HL-60/S4 treated with retinoic acid at 250 ng/mL for 4 days and 3 days (cell line): Measurements from ENCODE around the gene NFIA.
"Not testable (repeated sequence)": the region's sequence is repeated elsewhere in the genome, so short reads cannot be mapped to it uniquely, and the experiment has no call there.

ENCODE experiments used
- in situ Hi-C: fragments of 300-500 bp; cut with MboI; formaldehyde crosslinking; loops from 2 replicates; pipeline ENCODE4 v1.7.0; 2022; ENCODE audit warnings: low sequenced_read_pairs

Gene NFIA

DNA sequence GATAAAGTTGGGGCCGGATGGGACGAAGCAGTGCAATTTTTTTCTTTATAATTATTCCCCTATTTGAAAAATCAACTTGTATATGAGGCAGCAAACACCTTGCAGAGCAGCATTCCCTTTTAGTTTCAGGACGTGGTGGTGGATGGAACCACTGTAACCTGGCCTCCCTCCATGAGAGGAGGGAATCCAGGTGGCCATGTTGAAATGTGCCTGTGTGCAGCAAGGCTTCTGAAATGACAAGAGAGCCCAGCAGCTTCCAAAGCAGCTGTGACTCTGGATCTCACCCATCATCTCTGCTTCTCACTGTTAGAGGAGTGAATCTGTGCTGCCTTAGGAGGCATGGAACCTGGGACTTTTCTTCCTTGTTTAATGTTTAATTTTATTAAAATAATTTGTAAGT lies 42.3 kb downstream of the NFIA start:
- in situ Hi-C loops, result no loop called here

GRCh38 chr1:61125263-61125662 lies 42.9 kb downstream of the NFIA start:
- in situ Hi-C loops, result no loop called here

GRCh38 chr1:61125895-61126294 lies 43.5 kb downstream of the NFIA start:
- in situ Hi-C loops, result no loop called here

DNA sequence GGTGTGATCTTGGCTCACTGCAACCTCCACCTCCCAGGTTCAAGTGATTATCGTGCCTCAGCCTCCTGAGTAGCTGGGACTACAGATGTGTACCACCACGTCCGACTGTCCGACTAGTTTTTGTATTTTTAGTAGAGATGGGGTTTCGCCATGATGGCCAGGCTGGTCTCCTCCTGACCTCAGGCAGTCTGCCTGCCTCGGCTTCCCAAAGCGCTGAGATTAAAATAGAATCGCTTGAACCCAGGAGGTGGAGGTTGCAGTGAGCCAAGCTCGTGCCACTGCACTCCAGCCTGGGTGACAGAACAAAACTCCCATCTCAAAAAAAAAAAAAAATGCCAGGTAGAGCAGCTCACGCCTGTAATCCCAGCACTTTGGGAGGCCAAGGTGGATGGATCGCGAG lies 44.5 kb downstream of the NFIA start:
- in situ Hi-C loops, result not testable (repeated sequence)

GRCh38 chr1:61130338-61131000 lies 48.1 kb downstream of the NFIA start:
- in situ Hi-C loops, result no loop called here

DNA sequence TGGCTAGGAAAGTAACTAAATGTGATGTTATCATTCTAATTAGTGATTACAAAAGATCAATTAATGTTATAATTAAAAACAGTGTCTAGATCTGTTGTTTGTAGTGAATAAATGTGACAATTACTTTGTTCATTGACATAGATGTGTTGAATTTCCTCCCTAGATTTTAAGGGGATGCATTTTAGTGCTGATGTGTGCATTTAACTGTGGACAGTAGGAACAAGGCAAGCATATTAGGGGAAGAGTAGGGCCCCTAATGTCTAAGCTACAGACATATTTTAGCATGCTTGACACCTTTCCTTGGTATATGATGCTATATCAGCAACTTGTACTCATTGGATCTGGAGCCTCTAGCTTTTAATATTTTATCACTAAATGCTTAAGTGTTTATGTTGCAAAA lies 48.9 kb downstream of the NFIA start:
- in situ Hi-C loops, result no loop called here

DNA sequence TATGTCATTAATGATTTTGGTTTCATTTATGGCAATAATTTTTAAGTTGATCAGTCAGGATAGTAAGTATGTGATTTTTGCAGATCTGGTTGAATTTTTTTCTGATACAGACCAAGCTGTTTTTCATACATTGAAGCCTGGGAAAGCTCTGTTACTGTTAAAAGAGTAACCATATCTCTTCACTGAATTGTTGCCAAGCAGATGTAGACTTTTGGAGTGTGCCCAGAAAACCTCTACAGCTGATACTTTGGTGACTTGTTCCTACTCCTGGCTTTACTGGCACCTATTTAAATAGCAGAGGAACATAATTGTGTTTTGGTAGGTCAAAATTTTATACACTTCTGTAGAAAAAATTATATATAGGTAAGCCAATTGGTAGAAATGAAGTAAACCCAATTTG lies 49.4 kb downstream of the NFIA start:
- in situ Hi-C loops, result no loop called here

DNA sequence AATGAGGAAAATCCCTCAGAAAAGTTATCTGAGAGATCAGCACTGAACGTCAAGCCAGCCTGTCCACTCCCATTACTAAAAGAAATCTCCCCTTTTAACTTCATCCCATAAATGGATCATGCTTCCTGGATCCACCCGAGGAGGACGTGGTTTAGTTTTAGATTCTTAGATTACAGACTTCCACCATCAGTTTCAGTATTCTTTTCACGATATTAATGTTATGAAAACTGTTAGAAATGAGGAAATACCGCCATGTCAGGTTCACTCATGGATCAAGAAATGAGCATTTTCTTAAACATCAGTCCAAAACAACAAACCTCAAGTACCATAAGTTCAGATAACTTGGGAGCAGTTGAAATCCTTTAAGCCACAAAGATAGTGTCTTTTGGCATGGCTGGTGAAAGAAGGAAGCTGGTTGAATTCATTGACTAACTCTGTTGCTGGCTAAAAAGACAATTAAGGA lies 49.8 kb downstream of the NFIA start:
- in situ Hi-C loops, result no loop called here

DNA sequence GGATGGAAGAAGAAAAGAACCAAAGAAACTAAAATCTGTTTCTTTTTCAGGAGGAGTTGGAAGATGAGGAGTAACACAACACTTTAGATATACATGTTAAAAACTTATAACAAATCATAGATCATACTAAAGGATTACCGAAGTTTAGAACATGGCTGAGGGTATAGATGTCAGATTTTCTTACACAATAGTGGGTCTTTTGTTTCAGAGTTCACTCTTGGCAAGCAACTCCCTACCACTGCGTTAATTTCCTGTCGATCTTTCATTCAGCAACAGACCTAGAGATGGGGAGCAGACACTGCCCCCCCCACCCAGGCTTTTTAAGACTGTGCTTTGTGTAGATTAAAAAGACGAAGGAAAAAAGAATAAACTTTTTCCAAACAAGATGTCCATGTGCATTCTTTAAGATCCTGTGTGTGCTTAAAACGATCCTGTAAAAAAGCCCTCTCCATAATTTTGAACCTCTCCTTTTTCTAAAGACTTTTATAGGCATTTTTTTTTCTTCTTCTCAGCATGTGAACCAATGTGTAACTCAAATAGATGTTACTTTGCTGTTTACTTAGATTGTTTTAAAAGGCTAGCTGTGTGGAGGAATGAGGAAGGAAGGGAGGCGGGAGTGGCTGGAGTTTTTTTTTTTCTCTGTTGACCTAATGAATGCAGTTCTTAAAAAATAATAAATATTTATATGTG lies 50.4 kb downstream of the NFIA start:
- in situ Hi-C loops, result no loop called here

DNA sequence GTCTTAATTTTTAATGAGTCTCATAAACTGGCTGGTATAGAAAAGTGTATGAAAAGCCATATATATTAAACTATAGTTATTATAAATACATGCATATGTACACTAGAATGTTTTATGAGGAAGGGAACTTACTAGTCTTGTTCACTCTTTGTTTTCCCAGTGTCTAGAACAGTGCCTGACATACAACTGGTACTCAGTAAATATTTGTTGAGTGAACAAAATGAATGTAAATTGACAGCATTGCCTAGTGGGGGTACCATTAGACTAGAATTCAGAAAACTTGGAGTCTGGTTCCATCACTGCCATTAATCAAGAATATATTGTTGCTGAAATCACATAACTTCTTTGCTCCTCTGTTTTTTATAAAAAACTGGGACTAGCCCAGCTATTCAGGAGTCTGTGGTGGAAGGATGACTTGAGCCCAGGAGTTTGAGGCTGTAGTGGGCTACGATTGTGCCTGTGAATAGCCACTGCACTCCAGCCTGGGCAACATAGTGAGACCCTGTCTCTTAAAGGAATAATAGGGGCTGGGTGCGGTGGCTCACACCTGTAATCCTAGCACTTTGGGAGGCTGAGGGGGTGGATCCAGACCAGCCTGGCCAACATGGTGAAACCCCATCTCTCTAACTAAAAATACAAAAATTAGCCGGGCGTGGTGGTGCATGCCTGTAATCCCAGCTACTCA lies 51.1 kb downstream of the NFIA start:
- in situ Hi-C loops, result no loop called here

DNA sequence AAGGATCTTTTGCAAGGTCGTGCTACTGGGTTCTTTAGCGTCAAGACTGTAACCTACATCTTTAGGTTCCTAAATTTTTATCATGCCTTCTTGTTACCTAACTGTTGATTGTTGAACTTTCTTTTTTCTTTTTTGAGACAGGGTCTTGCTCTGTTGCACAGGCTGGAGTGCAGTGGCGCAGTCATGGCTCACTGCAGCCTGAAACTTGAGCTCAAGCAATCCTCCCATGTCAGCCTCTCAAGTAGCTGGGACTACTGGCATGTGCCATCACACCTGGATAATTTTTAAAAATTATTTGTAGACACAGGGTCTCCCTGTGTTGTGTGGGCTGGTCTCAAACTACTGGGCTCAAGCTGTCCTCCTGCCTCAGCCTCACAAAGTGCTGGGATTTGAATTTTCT lies 52.9 kb downstream of the NFIA start:
- in situ Hi-C loops, result no loop called here

DNA sequence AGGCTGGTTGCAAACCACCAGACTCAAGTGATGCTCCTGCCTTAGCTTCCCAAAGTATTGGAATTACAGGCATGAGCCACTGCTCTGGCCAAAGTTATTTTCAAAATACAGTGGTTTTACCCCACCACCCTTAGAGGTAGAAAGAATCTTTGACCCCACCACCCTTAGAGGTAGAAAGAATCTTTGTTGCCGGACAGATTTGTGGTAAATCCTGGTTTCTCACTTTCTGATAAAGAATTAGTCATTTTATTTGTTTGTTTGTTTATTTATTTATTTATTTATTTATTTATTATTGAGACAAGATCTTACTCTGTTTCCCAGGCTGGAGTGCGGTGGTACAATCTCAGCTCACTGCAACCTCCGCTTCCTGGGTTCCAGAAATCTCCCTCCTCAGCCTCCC lies 55.9 kb downstream of the NFIA start:
- in situ Hi-C loops, result no loop called here

DNA sequence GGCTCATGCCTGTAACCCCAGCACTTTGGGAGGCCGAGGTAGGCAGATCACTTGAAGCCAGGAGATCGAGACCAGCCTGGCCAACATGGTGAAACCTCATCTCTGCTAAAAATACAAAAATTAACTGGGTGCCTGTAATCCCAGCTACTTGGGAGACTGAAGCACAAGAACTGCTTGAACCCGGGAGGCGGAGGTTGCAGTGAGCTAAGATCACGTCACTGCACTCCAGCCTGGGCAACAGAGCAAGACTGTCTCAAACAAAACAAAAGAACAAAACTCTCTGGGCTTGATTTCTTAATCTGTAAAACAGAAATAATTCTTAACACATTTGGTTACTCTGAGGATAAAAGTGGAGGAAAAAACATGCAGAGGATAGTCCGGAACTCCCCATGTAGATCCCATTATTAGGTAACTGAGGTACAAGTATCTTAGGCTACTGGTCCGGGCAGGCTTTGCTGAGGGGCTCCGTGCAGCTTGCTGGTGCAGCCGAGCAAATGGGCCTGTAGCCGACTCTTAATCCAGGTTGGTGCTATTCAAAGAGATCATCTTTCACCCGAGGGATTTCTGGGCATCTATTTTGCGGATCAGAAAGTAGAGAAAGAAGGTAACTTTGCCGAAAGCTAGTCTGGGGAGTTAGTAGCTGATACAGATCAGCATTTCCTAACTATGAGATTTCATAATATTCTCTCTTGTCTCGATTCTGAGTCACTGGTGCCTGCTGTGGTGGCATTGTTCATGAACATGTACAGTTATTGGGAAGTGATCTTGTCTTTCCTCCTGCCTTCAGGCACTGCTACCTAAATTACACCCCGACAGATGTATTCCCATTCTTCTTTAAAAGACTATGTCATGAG lies 56.8 kb downstream of the NFIA start:
- in situ Hi-C loops, result no loop called here

- in situ Hi-C loops, result no loop called here
Observed at GRCh38 chr1:61139775-61140549, 57.6 kb downstream of the NFIA start.

DNA sequence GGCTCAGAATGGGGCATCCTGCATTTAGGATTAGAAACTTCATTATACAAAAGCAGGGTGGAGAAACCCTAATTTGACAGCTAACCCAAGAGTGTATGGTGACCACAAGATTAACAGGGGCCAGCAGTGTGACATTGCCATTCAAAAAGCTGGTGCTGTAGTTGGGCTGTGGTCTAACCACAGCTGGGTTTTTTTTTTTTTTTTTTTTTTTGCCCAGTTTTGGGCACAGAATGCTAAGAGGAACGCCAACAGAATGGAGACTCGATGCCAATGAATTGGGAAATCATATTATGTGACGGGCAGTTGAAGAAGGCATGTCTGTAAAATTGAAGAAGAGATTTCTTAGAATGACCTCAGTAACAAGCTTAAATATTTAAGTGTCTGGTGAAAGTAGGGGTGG lies 58.4 kb downstream of the NFIA start:
- in situ Hi-C loops, result no loop called here

- in situ Hi-C loops, result no loop called here
Observed at GRCh38 chr1:61141288-61142042, 59.1 kb downstream of the NFIA start.

GRCh38 chr1:61142043-61142440 lies 59.7 kb downstream of the NFIA start:
- in situ Hi-C loops, result no loop called here

- in situ Hi-C loops, result no loop called here
Observed at GRCh38 chr1:61142726-61143500, 60.6 kb downstream of the NFIA start.

DNA sequence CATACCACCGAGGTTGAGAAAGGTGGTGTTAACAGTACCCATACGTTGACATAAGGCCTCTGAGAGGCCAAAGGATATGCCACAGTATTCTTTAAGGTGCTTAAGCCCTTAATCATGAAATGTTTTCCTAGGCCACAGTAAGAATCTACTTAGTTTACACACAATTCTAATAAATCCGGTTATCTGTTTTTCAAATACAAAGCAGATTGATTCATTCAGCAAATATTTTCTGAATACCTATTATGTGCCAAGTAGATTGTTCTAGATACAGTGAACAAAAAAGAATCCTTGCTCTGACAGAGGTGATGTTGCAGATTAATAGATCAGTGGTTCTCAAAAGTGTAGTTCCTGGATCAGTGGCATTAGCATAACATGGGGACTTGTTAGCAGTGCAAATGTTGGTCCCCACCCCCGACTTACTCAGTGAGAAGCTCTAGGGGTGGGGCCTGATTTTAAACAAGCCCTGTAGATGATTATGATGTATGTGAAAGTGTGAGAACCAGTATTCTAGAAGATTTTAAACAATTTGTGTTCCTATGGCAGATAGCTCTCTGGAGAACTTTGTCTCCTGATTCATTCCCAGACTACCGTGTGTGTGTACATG lies 61.6 kb downstream of the NFIA start:
- in situ Hi-C loops, result no loop called here
